GM18502 (cell line): ENCODE measurements around the gene TFF1.

Source experiments
- ATAC-seq: cut with Tn5 transposase; IDR thresholded peaks from one replicate; pipeline ENCODE4 v1.9.1; 2021; ENCODE audit warnings: mild to moderate bottlenecking; ENCODE audit not compliant: unreplicated experiment, poor library complexity

TFF1 gene

GRCh38 chr21:42384156-42384945, 18.0 kb upstream of the TFF1 start:
- no peak for ATAC-seq

GRCh38 chr21:42383331-42383730, 17.0 kb upstream of the TFF1 start:
- ATAC-seq, result no peak

- no peak for ATAC-seq
Observed at GRCh38 chr21:42382915-42383314, 16.6 kb upstream of the TFF1 start.

- ATAC-seq, result no peak
Observed at GRCh38 chr21:42381347-42381984, 15.1 kb upstream of the TFF1 start.

GRCh38 chr21:42379426-42380215, 13.3 kb upstream of the TFF1 start:
- ATAC-seq, result no peak

- no peak for ATAC-seq
Observed at GRCh38 chr21:42378418-42378817, 12.1 kb upstream of the TFF1 start.

- no peak for ATAC-seq
Observed at GRCh38 chr21:42377951-42378340, 11.6 kb upstream of the TFF1 start.

GRCh38 chr21:42377211-42377950, 11.0 kb upstream of the TFF1 start:
- ATAC-seq, result no peak

GRCh38 chr21:42376338-42376982, 10.1 kb upstream of the TFF1 start:
- ATAC-seq, result no peak

- ATAC-seq, result no peak
Observed at GRCh38 chr21:42375966-42376337, 9.6 kb upstream of the TFF1 start.

GRCh38 chr21:42375506-42375905, 9.2 kb upstream of the TFF1 start:
- no peak for ATAC-seq

- ATAC-seq, result no peak
Observed at GRCh38 chr21:42374864-42375499, 8.6 kb upstream of the TFF1 start.

GRCh38 chr21:42374457-42374856, 8.1 kb upstream of the TFF1 start:
- no peak for ATAC-seq

- no peak for ATAC-seq
Observed at GRCh38 chr21:42373908-42374455, 7.6 kb upstream of the TFF1 start.

GRCh38 chr21:42373196-42373907, 7.0 kb upstream of the TFF1 start:
- ATAC-seq, result no peak

GRCh38 chr21:42370894-42371654, 4.7 kb upstream of the TFF1 start:
- ATAC-seq, result no peak

- ATAC-seq, result no peak
Observed at GRCh38 chr21:42369821-42370220, 3.5 kb upstream of the TFF1 start.
